Osteocyte (in vitro differentiated cells): ENCODE results near the gene AFF1. TPM values are rescaled to one million over a fixed set of nuclear protein-coding genes. Genes with fewer than 3 reads are reported as not detected.

Experiments used
- DNase-seq: peaks from one replicate; pipeline ENCODE4 v3.0.0; 2021; ENCODE audit warnings: mixed read lengths; ENCODE audit not compliant: unreplicated experiment; ENCODE audit errors: extremely low spot score
- H3K27ac Mint-ChIP-seq: one replicate; pipeline ENCODE4 v1.8.0; 2021; ENCODE audit warnings: mild to moderate bottlenecking, mixed read lengths; ENCODE audit not compliant: unreplicated experiment
- H3K27me3 Mint-ChIP-seq: one replicate; pipeline ENCODE4 v1.8.0; 2021; ENCODE audit warnings: mixed read lengths; ENCODE audit not compliant: unreplicated experiment
- H3K36me3 Mint-ChIP-seq: one replicate; pipeline ENCODE4 v1.8.0; 2021; ENCODE audit warnings: mixed read lengths; ENCODE audit not compliant: unreplicated experiment
- H3K4me1 Mint-ChIP-seq: one replicate; pipeline ENCODE4 v1.8.0; 2021; ENCODE audit warnings: mixed read lengths; ENCODE audit not compliant: unreplicated experiment
- H3K4me3 Mint-ChIP-seq: one replicate; pipeline ENCODE4 v1.8.0; 2021; ENCODE audit warnings: mild to moderate bottlenecking, moderate library complexity, mixed read lengths; ENCODE audit not compliant: unreplicated experiment
- H3K9me3 Mint-ChIP-seq: one replicate; pipeline ENCODE4 v1.8.0; 2021; ENCODE audit warnings: mixed read lengths; ENCODE audit not compliant: unreplicated experiment
- total RNA-seq: library from RNA; stranded (reverse); gene quantifications from 2 replicates; pipeline ENCODE4 v1.2.1, GENCODE V29; 2021
- TF ChIP-seq, protein P1 (sequence below): fragments of 200-600 bp; sonication (generic); IDR thresholded peaks from 2 replicates; pipeline ENCODE4 v1.5.0; 2021; ENCODE audit warnings: antibody characterized with exemption, mild to moderate bottlenecking, moderate library complexity

AFF1 gene
- total RNA-seq, 1 donor from 2014 or later = 39.3 TPM

DNA sequence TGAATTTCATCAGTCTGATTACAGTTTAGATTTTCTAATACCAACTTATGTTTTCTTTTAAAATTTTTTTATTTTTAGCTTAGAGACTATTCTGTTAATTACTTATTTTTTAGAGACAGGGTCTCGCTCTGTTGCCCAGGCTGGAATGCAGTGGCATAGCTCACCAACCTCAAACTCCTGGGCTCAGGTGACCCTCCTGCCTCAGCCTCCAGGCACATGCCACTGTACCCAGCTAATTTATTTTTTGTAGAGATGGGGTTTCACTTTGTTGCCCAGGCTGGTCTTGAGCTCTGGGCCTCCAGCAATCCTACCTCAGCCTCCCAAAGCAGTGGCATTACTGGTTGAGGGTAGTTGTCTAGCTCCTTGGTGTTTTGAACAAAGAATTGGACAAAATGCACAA, 183.6 kb downstream of the AFF1 start:
- no peaks in the 10 kb centered on the region for H3K9me3 Mint-ChIP-seq
- peaks cover 16% of the 10 kb centered on the region for H3K36me3 Mint-ChIP-seq
- H3K27me3 Mint-ChIP-seq = no peaks in the 10 kb centered on the region
- TF ChIP-seq, protein P1, sequence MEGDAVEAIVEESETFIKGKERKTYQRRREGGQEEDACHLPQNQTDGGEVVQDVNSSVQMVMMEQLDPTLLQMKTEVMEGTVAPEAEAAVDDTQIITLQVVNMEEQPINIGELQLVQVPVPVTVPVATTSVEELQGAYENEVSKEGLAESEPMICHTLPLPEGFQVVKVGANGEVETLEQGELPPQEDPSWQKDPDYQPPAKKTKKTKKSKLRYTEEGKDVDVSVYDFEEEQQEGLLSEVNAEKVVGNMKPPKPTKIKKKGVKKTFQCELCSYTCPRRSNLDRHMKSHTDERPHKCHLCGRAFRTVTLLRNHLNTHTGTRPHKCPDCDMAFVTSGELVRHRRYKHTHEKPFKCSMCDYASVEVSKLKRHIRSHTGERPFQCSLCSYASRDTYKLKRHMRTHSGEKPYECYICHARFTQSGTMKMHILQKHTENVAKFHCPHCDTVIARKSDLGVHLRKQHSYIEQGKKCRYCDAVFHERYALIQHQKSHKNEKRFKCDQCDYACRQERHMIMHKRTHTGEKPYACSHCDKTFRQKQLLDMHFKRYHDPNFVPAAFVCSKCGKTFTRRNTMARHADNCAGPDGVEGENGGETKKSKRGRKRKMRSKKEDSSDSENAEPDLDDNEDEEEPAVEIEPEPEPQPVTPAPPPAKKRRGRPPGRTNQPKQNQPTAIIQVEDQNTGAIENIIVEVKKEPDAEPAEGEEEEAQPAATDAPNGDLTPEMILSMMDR = no peak
- H3K27ac Mint-ChIP-seq = peak overlapping the region; percentile 47
- peaks cover 73% of the 10 kb centered on the region for H3K4me1 Mint-ChIP-seq
- no peak for DNase-seq
- no peak overlapping the region for H3K4me3 Mint-ChIP-seq

DNA sequence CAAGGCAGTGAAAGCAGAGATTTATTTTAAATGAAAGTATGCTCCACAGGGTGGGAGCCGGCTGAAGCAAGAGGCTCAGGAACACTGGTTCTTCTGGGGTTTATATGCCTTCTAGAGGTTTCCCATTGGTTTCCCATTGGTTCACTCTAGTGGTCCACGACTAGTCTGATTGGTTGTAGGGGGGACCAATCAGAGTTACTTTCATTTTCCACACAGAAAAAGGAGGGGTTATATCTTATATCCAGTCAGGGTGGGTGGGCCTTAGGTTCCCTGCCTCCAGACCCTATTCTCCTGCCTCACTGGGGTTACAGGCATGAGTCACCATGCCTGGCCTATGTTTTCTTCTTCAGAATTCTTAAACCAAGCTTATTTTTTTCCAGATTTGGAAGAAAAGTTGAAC, 184.0 kb downstream of the AFF1 start:
- Mint-ChIP-seq H3K4me3 (no peak overlapping the region), H3K27me3 (no peaks in the 10 kb centered on the region), H3K4me1 (peaks cover 73% of the 10 kb centered on the region), H3K9me3 (no peaks in the 10 kb centered on the region), H3K27ac (peak overlapping the region; percentile 47), H3K36me3 (peaks cover 16% of the 10 kb centered on the region)
- no peak for DNase-seq
- TF ChIP-seq, protein P1 = no peak

DNA sequence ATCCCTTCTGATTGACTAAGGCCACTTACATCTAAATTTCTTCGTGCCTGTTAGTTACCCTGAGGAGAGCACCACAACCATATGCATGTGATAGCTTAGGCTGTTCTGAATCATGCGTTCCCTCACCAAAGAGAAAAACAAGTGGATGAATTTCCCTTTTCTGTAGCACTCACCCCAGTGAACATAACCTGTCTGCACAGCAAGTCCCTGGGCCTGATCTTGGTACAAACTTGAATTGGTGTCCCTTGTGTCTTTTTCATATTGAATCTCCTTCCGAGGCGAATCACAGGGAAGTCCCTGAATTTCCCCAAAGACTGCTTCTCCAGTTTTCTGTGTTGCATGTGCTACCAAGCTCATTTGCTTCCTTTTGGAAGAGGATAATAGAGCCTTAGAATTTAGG, 185.2 kb downstream of the AFF1 start:
- peaks cover 13% of the 10 kb centered on the region for H3K36me3 Mint-ChIP-seq
- H3K9me3 Mint-ChIP-seq = no peaks in the 10 kb centered on the region
- DNase-seq = no peak
- no peak overlapping the region for H3K27ac Mint-ChIP-seq
- H3K4me3 Mint-ChIP-seq = no peak overlapping the region
- H3K4me1 Mint-ChIP-seq = peaks cover 68% of the 10 kb centered on the region
- TF ChIP-seq, protein P1 = no peak
- H3K27me3 Mint-ChIP-seq = no peaks in the 10 kb centered on the region

DNA sequence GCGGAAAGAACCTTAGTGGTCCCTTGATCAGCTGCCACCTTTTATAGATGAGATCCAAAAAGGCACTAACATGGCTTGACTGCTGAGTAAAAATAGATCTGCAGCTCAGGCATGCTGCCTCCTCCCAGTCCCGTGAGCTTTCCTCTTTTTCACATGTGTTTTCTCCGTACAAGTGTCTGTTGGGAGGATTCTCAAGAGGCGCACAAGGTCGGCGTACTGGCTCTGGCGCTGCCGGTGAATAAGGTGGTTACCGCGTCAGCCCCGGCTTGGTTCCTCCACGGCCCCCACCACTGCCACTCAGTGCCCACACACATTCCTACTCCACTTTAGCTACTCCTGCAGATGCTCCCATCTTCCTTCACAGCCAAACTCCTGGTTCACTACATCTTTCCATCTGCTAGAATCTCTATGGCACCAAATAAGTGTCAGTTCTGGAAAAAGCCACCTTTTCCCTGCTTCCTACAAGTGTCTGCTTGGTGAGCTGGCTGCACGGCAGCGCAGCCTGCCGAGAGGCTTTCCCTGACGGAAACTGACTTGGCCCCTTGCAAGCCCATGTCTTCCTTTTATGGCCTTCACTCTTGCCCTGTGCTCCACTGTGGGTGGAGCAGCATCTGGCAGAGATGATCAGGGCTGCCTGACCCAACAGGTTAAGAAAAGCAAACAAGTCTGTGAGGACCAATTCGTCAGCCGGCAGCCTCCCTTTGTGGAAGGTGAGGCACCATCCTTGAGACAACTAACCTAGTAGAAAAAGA, 185.8 kb downstream of the AFF1 start:
- DNase-seq = no peak
- TF ChIP-seq, protein P1 = no peak
- Mint-ChIP-seq H3K27ac (peak overlapping the region; percentile 32), H3K4me3 (no peak overlapping the region), H3K36me3 (peaks cover 16% of the 10 kb centered on the region), H3K9me3 (no peaks in the 10 kb centered on the region), H3K27me3 (no peaks in the 10 kb centered on the region), H3K4me1 (peaks cover 67% of the 10 kb centered on the region)

DNA sequence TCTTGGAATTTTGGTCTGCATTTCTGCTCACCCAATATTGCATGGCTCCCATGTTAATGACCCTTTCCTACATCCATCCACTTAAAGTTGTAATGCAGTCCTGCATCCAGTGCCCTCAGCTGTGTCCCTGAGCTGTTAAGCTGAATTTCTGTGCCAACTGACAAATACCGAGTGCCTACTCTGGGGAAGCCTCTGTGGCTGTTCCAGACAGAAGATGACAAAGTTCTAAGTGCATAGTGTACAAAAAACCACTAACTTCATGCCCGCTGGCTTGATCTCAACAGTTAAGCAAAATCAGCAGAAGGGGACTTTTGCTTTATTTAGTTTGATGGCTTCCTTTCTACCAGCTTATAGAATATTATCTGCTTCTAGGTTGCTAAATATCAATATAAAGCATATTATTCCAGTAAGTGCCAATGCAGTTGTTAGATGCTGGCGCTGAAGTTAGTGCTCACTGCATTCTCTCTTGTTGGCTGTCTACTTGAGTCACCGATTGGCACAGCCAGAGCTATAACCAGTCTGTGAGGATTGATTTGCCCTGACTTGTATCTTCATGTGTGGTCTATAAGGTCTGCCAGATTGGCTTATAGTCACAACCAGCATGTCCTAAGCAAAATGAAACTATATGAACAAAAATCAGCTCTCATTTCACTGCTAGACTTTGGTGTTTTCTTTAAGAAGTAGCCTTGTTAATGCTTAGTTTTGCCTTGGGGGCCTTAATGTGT, 186.7 kb downstream of the AFF1 start:
- no peak for DNase-seq
- no peaks in the 10 kb centered on the region for H3K27me3 Mint-ChIP-seq
- no peaks in the 10 kb centered on the region for H3K9me3 Mint-ChIP-seq
- H3K36me3 Mint-ChIP-seq = peaks cover 24% of the 10 kb centered on the region
- TF ChIP-seq, protein P1 = no peak
- peaks cover 58% of the 10 kb centered on the region for H3K4me1 Mint-ChIP-seq
- H3K4me3 Mint-ChIP-seq = no peak overlapping the region
- H3K27ac Mint-ChIP-seq = no peak overlapping the region
